ENCODE data around the gene BCL11A.

Gene BCL11A

GRCh38 chr2:60559880-60560279 is 6.4 kb upstream of the BCL11A start:
- DNase-seq (ENCODE audit: low read depth in 1 of 2, low spot score in 1 of 2) = no peak

DNA sequence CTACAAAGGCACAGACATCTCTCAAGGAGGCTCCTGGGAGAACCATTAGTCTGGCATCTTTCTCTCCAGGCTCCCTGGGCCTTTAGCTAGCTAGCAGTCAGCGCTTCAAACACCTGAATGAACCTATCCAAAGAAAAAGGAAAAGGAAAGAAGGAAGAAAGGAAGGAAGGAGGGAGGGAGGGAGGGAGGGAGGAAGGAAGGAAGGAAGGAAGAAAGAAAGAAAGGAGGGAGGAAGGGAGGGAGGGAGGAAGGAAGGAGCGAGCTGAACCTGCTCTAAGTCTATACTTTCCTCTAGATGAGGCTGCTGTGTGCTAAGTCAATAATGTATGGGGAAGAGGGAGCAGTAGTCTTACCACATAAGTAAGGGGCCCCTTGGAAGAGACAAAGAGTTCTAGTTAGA is 5.1 kb upstream of the BCL11A start:
- DNase-seq (ENCODE audit: low read depth in 1 of 2, low spot score in 1 of 2) = no peak

GRCh38 chr2:60557486-60557864 is 4.0 kb upstream of the BCL11A start:
- no peak for DNase-seq (ENCODE audit: low read depth in 1 of 2, low spot score in 1 of 2)

DNA sequence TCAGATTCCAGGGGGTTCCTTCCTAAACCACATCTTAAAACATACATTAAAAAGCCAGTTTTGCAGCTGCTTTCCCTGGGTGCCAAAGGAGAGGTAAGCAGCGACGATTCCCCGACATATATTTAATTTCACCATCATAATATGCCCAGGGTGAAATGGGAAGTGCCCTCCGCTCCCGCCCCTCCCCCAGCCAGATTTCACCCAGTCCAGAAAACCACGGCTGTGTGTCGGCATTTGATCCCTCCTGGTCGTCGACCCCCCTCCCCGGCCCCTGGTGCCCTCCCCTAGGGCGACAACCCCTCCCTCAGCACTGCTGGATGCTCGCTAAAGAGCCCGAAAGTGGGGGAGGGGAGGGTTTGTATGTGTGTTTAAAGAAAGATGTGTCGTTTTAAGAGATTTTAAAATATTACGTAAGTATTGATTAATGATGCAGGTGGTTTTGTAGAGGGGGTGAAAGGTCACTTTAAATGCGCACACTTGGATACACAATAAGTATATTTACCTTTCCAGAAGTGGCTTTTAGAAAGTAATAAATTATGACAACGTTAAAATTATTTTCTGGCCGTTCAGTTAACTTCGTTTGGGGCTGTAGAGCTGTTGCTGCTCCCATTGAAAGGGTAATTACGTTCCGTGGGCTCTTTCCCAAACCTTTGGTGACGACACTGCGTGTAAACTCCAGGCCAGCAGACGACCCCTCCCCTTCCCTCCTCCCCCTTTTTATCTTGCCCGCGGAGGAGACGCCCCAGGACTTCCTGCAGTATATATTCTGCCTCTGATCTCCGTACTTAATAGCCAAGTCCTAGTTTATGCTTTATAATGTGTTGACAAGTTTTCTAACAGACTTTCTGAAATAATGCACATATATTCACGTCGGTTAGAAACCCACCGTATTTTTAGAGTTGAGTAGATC is 3.4 kb upstream of the BCL11A start:
- no peak for DNase-seq (ENCODE audit: low read depth in 1 of 2, low spot score in 1 of 2)

- DNase-seq (ENCODE audit: low read depth in 1 of 2, low spot score in 1 of 2) = no peak
Observed at GRCh38 chr2:60556175-60556574, 2.7 kb upstream of the BCL11A start.

- no peak for DNase-seq (ENCODE audit: low read depth in 1 of 2, low spot score in 1 of 2)
Observed at GRCh38 chr2:60555783-60556139, 2.3 kb upstream of the BCL11A start.

DNA sequence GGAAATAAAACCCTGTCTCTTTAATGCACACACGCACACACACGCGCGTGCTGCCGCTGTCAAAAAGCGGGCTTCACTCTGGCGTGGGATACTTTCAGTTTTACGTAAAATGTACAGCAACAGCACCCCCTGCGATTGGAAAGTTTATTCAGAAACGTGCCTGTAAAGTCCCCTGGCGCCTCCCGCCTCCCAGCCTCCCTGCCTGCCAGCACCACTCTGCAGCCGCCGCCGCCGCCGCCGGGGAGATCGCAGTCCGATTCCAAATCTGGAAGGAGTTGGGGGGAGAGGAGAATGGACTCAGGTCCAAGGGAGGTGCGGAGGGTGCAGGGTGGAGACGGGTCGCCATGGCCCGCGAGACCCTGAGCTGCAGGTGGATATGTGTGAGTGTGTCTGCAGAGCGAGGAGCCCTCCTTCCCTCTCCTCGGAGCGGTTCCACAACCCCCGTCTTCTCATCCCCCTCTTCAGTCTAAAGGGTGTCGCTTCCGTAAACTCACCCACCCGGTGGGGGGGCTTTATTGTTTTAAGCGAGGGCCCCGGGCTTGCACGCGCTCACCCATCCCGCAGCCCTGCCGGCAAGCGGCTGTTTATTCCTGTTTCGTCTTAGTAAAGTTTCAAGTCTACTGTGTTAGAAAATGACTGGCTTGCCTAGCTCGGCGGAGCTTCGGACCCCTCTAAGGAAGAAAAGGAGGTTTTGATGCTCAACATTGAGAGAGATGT is 1.8 kb upstream of the BCL11A start:
- no peak for DNase-seq (ENCODE audit: low read depth in 1 of 2, low spot score in 1 of 2)

DNA sequence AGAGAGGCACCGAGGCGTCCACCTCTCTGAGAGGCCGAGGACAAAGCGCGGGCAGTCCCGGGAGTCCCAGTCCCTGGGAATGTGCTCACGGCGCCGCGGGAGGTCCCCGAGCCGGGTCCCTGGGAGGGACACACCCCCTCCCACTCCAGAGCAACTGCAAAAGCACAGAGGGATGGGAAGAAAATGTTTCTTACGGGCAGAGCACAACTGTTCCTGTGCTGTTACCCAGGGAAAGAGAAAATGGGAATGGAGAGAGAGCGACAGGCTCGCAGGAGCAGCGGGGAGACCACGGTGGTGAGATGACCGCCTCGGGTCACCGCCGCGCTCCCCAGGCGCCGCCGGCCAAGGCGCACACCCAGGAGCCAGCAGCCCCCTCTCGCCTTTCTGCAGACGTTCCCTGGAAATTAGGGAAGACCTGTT is 1.2 kb upstream of the BCL11A start:
- DNase-seq (ENCODE audit: low read depth in 1 of 2, low spot score in 1 of 2) = no peak

GRCh38 chr2:60554074-60554645 is 706 bp upstream of the BCL11A start:
- no peak for DNase-seq (ENCODE audit: low read depth in 1 of 2, low spot score in 1 of 2)

- DNase-seq (ENCODE audit: low read depth in 1 of 2, low spot score in 1 of 2) = no peak
Observed at GRCh38 chr2:60552851-60553494, 481 bp downstream of the BCL11A start.

- no peak for DNase-seq (ENCODE audit: low read depth in 1 of 2, low spot score in 1 of 2)
Observed at GRCh38 chr2:60552078-60552850, 1.2 kb downstream of the BCL11A start.

DNA sequence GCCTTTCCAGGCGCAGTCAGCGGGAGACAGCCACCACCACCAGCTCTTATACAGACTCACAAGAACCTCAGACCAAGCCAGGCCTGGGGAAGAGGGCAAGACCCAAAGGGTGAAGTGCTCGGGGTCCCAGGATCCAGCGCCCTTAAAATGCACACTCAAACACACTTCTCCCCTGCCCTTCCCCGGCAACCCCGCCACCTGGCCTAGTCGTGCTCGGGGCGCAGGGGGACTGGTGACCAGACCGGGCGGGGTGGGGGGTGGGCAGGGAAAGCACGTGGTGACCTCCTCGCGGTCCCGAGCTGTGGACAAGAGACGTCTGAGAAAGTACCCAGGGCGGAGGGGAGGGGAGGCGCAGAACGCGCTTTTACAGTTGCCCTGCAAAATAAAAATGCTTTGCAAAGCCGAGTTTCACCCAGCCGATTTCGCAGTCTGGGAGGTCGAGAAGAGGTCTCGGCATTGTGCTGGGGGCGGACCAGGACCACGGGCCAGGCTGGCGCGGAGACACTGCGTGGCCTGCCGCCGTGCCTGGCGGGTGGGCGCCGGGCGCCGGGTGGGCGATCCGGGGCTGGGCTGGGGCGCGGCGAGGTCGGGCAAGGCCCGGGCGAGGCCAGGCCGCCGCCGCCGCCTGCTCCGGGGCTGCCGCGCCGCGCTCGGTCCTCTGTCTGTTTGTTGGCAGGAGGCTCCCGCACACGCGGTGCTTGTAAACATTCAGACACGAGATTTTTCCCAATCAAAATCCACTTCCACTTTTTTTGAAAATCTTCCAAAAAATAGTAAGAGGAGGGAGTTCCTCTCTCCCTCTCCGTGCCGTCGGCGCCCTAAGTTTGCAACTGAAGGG is 2.0 kb downstream of the BCL11A start:
- DNase-seq (ENCODE audit: low read depth in 1 of 2, low spot score in 1 of 2) = no peak

GRCh38 chr2:60550984-60551239 is 2.5 kb downstream of the BCL11A start:
- no peak for DNase-seq (ENCODE audit: low read depth in 1 of 2, low spot score in 1 of 2)

DNA sequence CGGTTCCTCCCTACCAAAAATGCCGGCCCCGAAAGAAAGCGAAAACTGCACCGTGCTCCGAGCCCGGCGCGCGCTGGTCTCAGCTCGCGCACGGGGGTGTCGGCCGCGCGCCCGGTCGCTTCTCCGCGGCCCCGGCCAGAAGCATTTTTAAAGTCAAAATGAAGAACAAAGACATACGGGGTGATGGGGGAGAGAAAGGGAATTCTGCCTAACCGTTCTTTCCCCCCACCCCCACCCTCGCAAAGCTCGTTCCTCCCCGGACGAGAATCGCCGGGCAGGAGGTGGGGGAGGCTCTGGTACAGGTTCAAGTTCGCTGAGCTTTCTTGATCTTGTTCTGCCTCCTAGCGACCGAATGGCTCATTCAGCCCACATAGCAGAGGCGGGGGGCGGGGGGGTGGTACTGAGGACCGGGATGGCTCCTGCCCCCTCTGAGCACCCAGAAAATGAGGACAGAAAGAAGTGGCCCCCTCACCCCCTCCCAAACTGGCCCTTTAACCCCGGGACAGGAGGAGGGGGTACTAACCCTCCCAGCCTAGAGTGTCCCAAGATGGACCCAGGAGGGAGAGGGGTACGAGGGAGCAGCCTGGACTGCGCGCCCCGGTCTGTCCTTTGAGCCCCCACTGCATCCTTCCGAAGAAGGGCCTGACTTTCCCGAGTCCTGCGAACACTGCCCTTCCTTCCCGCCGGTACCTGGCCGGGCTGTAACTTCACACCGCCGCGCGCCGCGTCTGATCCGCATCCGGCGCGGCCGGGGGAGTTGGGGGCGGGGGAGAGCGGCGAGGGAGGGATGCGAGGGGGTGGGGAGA is 3.1 kb downstream of the BCL11A start:
- DNase-seq (ENCODE audit: low read depth in 1 of 2, low spot score in 1 of 2) = no peak

- DNase-seq (ENCODE audit: low read depth in 1 of 2, low spot score in 1 of 2) = no peak
Observed at GRCh38 chr2:60549928-60550177, 3.6 kb downstream of the BCL11A start.

GRCh38 chr2:60549238-60549927 is 4.1 kb downstream of the BCL11A start:
- DNase-seq (ENCODE audit: low read depth in 1 of 2, low spot score in 1 of 2) = no peak

DNA sequence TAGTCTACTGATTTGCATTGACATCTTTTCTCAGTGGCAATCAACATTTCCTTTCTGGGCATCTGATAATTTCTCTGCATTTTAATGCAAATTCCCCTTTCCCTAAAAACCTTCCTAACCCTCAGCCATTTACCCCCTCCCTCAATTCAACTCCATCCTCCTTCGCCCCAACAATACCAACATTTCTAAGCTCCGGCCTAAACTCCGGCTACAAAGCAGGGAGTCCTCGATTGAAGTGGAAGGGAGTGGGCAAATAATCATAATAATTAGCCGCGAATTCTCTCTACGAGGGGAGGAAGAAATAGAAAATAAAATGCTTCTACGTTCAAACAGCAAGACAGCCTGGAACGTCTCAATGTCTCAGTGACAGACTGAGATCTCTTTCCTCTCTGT is 4.6 kb downstream of the BCL11A start:
- no peak for DNase-seq (ENCODE audit: low read depth in 1 of 2, low spot score in 1 of 2)

DNA sequence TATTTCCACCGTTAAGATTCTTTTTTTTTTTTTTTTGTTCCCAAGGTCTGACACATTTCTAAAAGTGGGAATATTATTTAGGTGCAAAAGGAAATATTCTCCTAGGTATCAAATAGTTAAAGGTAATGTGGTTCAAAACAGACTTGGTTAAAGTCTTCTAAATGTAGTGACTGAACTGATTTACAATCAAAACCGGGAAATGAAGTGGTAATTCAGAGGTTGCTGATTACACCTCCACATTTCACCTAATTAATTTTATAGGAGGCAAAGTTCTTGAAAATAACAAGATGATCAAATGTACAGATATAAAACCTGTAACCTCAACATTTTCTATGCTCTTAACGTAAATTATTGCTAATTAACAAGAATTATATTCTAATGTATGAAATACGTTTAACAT is 5.1 kb downstream of the BCL11A start:
- DNase-seq (ENCODE audit: low read depth in 1 of 2, low spot score in 1 of 2) = no peak

DNA sequence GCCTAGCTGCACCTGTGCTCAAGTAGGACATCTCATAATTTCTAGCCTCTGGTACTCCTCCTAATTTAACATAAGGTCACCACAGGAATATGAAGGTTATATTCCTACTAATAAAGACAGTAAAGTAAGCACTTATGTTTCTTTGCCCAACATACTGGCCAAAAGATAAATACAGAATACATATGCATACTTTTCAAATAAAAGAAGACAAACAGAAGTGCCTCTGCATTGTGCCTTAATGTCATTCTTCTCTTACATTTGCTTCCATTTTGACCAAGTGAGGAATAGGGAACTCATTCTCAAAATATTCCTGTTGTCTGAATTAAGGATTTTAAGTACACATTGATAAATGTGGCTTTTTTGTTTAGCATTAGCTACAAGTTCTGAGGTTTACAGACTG is 5.6 kb downstream of the BCL11A start:
- DNase-seq (ENCODE audit: low read depth in 1 of 2, low spot score in 1 of 2) = no peak

Data from stimulated activated CD4-positive, alpha-beta T cell treated with anti-CD3 and anti-CD28 coated beads, Interleukin-15, amount 100 ng/mL, for 1 hour (primary cell).